ENCODE results near the gene SMIM12.

The SMIM12 gene

GRCh38 chr1:34850382-34850781 is 9.2 kb downstream of the SMIM12 start:
- no peaks in the 10 kb centered on the region for H3K4me1 ChIP-seq (ENCODE audit: insufficient read depth, low read length)
- no peak for DNase-seq

GRCh38 chr1:34847094-34847493 is 12.5 kb downstream of the SMIM12 start:
- no peak for DNase-seq
- Histone ChIP-seq H3K9ac (ENCODE audit: low read depth, low read length) (no peak overlapping the region), H3K36me3 (ENCODE audit: insufficient read depth, low read length) (peaks cover 33% of the 10 kb centered on the region), H3K4me1 (ENCODE audit: insufficient read depth, low read length) (no peaks in the 10 kb centered on the region), H2AFZ (ENCODE audit: low read depth, low read length) (no peak overlapping the region), H4K20me1 (ENCODE audit: insufficient read depth, low read length) (peaks cover 39% of the 10 kb centered on the region), H3K4me2 (ENCODE audit: insufficient read depth, low read length) (no peak overlapping the region), H3K79me2 (ENCODE audit: insufficient read depth, low read length) (peaks cover 6% of the 10 kb centered on the region; the same call in 1 of the 2 replicates), H3K27me3 (ENCODE audit: insufficient read depth, low read length, poor library complexity) (no peaks in the 10 kb centered on the region), H3K9me3 (ENCODE audit: insufficient read depth, low read length, severe bottlenecking) (no peaks in the 10 kb centered on the region), H3K27ac (ENCODE audit: low read length) (no peak overlapping the region), H3K4me3 (ENCODE audit: low read depth in 1 of 2, low read length in 2 of 2) (no peak overlapping the region)
- no peak for ATAC-seq (ENCODE audit: insufficient read depth, low read depth)
- no peak for TF ChIP-seq EZH2 (IDR thresholded peaks at IDR 0.05; ENCODE audit: borderline replicate concordance, low read depth, low read length, severe bottlenecking)
- no peak for TF ChIP-seq CTCF (IDR thresholded peaks at IDR 0.05; ENCODE audit: borderline replicate concordance, extremely low read depth, low read length, poor library complexity, severe bottlenecking)

More at GRCh38 chr1:34850382-34850781, 9.2 kb downstream of the SMIM12 start:
- no peak overlapping the region for H3K9ac ChIP-seq (ENCODE audit: low read depth, low read length)
- peaks cover 61% of the 10 kb centered on the region for H3K36me3 ChIP-seq (ENCODE audit: insufficient read depth, low read length)
- no peak for TF ChIP-seq EZH2 (IDR thresholded peaks at IDR 0.05; ENCODE audit: borderline replicate concordance, low read depth, low read length, severe bottlenecking)
- no peak for TF ChIP-seq CTCF (IDR thresholded peaks at IDR 0.05; ENCODE audit: borderline replicate concordance, extremely low read depth, low read length, poor library complexity, severe bottlenecking)
- H2AFZ ChIP-seq (ENCODE audit: low read depth, low read length) = no peak overlapping the region
- peaks cover 42% of the 10 kb centered on the region for H4K20me1 ChIP-seq (ENCODE audit: insufficient read depth, low read length)
- H3K4me2 ChIP-seq (ENCODE audit: insufficient read depth, low read length) = no peak overlapping the region
- H3K9me3 ChIP-seq (ENCODE audit: insufficient read depth, low read length, severe bottlenecking) = no peaks in the 10 kb centered on the region
- H3K4me3 ChIP-seq (ENCODE audit: low read depth in 1 of 2, low read length in 2 of 2) = no peak overlapping the region
- peaks cover 10% of the 10 kb centered on the region; the same call in 1 of the 2 replicates for H3K79me2 ChIP-seq (ENCODE audit: insufficient read depth, low read length)
- H3K27me3 ChIP-seq (ENCODE audit: insufficient read depth, low read length, poor library complexity) = no peaks in the 10 kb centered on the region
- no peak for ATAC-seq (ENCODE audit: insufficient read depth, low read depth)
- no peak overlapping the region for H3K27ac ChIP-seq (ENCODE audit: low read length)

GRCh38 chr1:34846265-34846664 is 13.3 kb downstream of the SMIM12 start:
- H2AFZ ChIP-seq (ENCODE audit: low read depth, low read length) = no peak overlapping the region
- no peaks in the 10 kb centered on the region for H3K27me3 ChIP-seq (ENCODE audit: insufficient read depth, low read length, poor library complexity)
- H3K4me1 ChIP-seq (ENCODE audit: insufficient read depth, low read length) = no peaks in the 10 kb centered on the region
- no peak for DNase-seq
- H3K9ac ChIP-seq (ENCODE audit: low read depth, low read length) = no peak overlapping the region
- H3K9me3 ChIP-seq (ENCODE audit: insufficient read depth, low read length, severe bottlenecking) = no peaks in the 10 kb centered on the region
- peaks cover 31% of the 10 kb centered on the region for H4K20me1 ChIP-seq (ENCODE audit: insufficient read depth, low read length)
- no peak overlapping the region for H3K4me2 ChIP-seq (ENCODE audit: insufficient read depth, low read length)
- TF ChIP-seq CTCF (IDR thresholded peaks at IDR 0.05; ENCODE audit: borderline replicate concordance, extremely low read depth, low read length, poor library complexity, severe bottlenecking) (no peak), EZH2 (IDR thresholded peaks at IDR 0.05; ENCODE audit: borderline replicate concordance, low read depth, low read length, severe bottlenecking) (no peak)
- no peak overlapping the region for H3K4me3 ChIP-seq (ENCODE audit: low read depth in 1 of 2, low read length in 2 of 2)
- H3K36me3 ChIP-seq (ENCODE audit: insufficient read depth, low read length) = peaks cover 25% of the 10 kb centered on the region
- no peaks in the 10 kb centered on the region for H3K79me2 ChIP-seq (ENCODE audit: insufficient read depth, low read length)
- no peak overlapping the region for H3K27ac ChIP-seq (ENCODE audit: low read length)
- ATAC-seq (ENCODE audit: insufficient read depth, low read depth) = no peak

Data from DND-41 (cell line).